ENCODE measurements around the gene MGAT4B. TPM values are rescaled to one million over a fixed set of nuclear protein-coding genes. Genes with fewer than 3 reads are reported as not detected.

Gene MGAT4B
- total and polyA plus RNA-seq, 3 donors from 2014 or later, result 67.9 to 152 (median 149) TPM

- no peak for TF ChIP-seq CTCF (IDR thresholded peaks at IDR 0.05)
- no peak for TF ChIP-seq POLR2A (IDR thresholded peaks at IDR 0.05)
- WGBS, 2 donors, result 91 to 93% methylated on average over 7 of the region's 7 CpGs
Observed at GRCh38 chr5:179788193-179788854, 18.3 kb downstream of the MGAT4B start.

GRCh38 chr5:179786861-179787260 lies 19.8 kb downstream of the MGAT4B start:
- TF ChIP-seq POLR2A (IDR thresholded peaks at IDR 0.05), result no peak
- TF ChIP-seq CTCF (IDR thresholded peaks at IDR 0.05), result no peak
- no peak for DNase-seq
- H3K4me3 ChIP-seq, result no peak overlapping the region
- no peaks in the 10 kb centered on the region for H3K4me1 ChIP-seq
- no peaks in the 10 kb centered on the region for H3K36me3 ChIP-seq (ENCODE audit: low read depth, missing control alignments)
- no peak overlapping the region for H3K27ac ChIP-seq
- intact Hi-C loops (cut with DNase I; ENCODE audit: low total_unique reads), result no loop called here
- H3K27me3 ChIP-seq, result no peaks in the 10 kb centered on the region
- 81 to 83% methylated on average over 7 to 12 of the region's 12 CpGs for WGBS, 2 donors
- H3K9me3 ChIP-seq, result no peaks in the 10 kb centered on the region

More at GRCh38 chr5:179788193-179788854, 18.3 kb downstream of the MGAT4B start:
- intact Hi-C loops (cut with DNase I; ENCODE audit: low total_unique reads), result no loop called here
- H3K4me3 ChIP-seq, result no peak overlapping the region
- no peaks in the 10 kb centered on the region for H3K36me3 ChIP-seq (ENCODE audit: low read depth, missing control alignments)
- no peaks in the 10 kb centered on the region for H3K27me3 ChIP-seq
- peaks cover 4% of the 10 kb centered on the region for H3K4me1 ChIP-seq
- no peaks in the 10 kb centered on the region for H3K9me3 ChIP-seq
- no peak for DNase-seq
- no peak overlapping the region for H3K27ac ChIP-seq

- no peaks in the 10 kb centered on the region for H3K27me3 ChIP-seq
- DNase-seq, result no peak
- intact Hi-C loops (cut with DNase I; ENCODE audit: low total_unique reads), result no loop called here
- 93 to 95% methylated on average over 9 of the region's 9 CpGs for WGBS, 2 donors
- no peaks in the 10 kb centered on the region for H3K9me3 ChIP-seq
- no peak overlapping the region for H3K27ac ChIP-seq
- no peak for TF ChIP-seq CTCF (IDR thresholded peaks at IDR 0.05)
- TF ChIP-seq POLR2A (IDR thresholded peaks at IDR 0.05), result no peak
- no peaks in the 10 kb centered on the region for H3K4me1 ChIP-seq
- no peaks in the 10 kb centered on the region for H3K36me3 ChIP-seq (ENCODE audit: low read depth, missing control alignments)
- H3K4me3 ChIP-seq, result no peak overlapping the region
Observed at GRCh38 chr5:179783128-179783527, 23.5 kb downstream of the MGAT4B start.

GRCh38 chr5:179781846-179782245 lies 24.8 kb downstream of the MGAT4B start:
- TF ChIP-seq POLR2A (IDR thresholded peaks at IDR 0.05) (no peak), CTCF (IDR thresholded peaks at IDR 0.05) (no peak)
- Histone ChIP-seq H3K4me3 (no peak overlapping the region), H3K36me3 (ENCODE audit: low read depth, missing control alignments) (no peaks in the 10 kb centered on the region), H3K4me1 (no peaks in the 10 kb centered on the region), H3K27me3 (no peaks in the 10 kb centered on the region), H3K27ac (no peak overlapping the region), H3K9me3 (no peaks in the 10 kb centered on the region)
- no peak for DNase-seq
- WGBS, 2 donors, result 93 to 97% methylated on average over 3 to 4 of the region's 4 CpGs
- intact Hi-C loops (cut with DNase I; ENCODE audit: low total_unique reads), result no loop called here

GRCh38 chr5:179780362-179780761 lies 26.3 kb downstream of the MGAT4B start:
- intact Hi-C loops (cut with DNase I; ENCODE audit: low total_unique reads), result no loop called here
- DNase-seq, result no peak
- Histone ChIP-seq H3K36me3 (ENCODE audit: low read depth, missing control alignments) (no peaks in the 10 kb centered on the region), H3K9me3 (no peaks in the 10 kb centered on the region), H3K4me3 (no peak overlapping the region), H3K4me1 (no peaks in the 10 kb centered on the region), H3K27me3 (no peaks in the 10 kb centered on the region), H3K27ac (no peak overlapping the region)
- WGBS, 2 donors, result 81 to 89% methylated on average over 7 of the region's 7 CpGs
- TF ChIP-seq POLR2A (IDR thresholded peaks at IDR 0.05) (no peak), CTCF (IDR thresholded peaks at IDR 0.05) (no peak)
